ENCODE data around the gene TOP1.

The TOP1 gene

GRCh38 chr20:41123631-41124030 lies 95.0 kb downstream of the TOP1 start:
- TF ChIP-seq, protein P1, sequence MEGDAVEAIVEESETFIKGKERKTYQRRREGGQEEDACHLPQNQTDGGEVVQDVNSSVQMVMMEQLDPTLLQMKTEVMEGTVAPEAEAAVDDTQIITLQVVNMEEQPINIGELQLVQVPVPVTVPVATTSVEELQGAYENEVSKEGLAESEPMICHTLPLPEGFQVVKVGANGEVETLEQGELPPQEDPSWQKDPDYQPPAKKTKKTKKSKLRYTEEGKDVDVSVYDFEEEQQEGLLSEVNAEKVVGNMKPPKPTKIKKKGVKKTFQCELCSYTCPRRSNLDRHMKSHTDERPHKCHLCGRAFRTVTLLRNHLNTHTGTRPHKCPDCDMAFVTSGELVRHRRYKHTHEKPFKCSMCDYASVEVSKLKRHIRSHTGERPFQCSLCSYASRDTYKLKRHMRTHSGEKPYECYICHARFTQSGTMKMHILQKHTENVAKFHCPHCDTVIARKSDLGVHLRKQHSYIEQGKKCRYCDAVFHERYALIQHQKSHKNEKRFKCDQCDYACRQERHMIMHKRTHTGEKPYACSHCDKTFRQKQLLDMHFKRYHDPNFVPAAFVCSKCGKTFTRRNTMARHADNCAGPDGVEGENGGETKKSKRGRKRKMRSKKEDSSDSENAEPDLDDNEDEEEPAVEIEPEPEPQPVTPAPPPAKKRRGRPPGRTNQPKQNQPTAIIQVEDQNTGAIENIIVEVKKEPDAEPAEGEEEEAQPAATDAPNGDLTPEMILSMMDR (IDR thresholded peaks at IDR 0.05; ENCODE audit: low read length) = no peak
- TF ChIP-seq EZH2 (optimal IDR thresholded peaks at IDR 0.05; ENCODE audit: low read depth, low read length) = no peak
- no peak for TF ChIP-seq EZH2phosphoT487 (IDR thresholded peaks at IDR 0.05; ENCODE audit: low read length)
- no peak overlapping the region for H3K4me2 ChIP-seq (ENCODE audit: low read depth, low read length)
- H2AFZ ChIP-seq (ENCODE audit: low read length) = no peak overlapping the region
- no peak overlapping the region for H3K4me3 ChIP-seq (ENCODE audit: low read length)
- no peaks in the 10 kb centered on the region for H3F3A ChIP-seq (ENCODE audit: insufficient read depth, low read length)
- no peaks in the 10 kb centered on the region for H3K79me2 ChIP-seq (ENCODE audit: low read length)
- peaks cover 12% of the 10 kb centered on the region; the same call in 1 of the 2 replicates for H3K36me3 ChIP-seq (replicated peaks; ENCODE audit: insufficient read depth, low read length)
- no peaks in the 10 kb centered on the region for H3K9me2 ChIP-seq (replicated peaks; ENCODE audit: insufficient read depth, low read length)
- no peaks in the 10 kb centered on the region for H4K20me1 ChIP-seq (ENCODE audit: insufficient read depth, low read length)
- H3K27ac ChIP-seq (ENCODE audit: low read length) = no peak overlapping the region
- no peaks in the 10 kb centered on the region for H3K4me1 ChIP-seq (ENCODE audit: low read length)
- no peak overlapping the region for H3K9ac ChIP-seq (ENCODE audit: low read length)
- DNase-seq = no peak
- H3K9me3 ChIP-seq (replicated peaks; ENCODE audit: insufficient read depth, low read length) = no peaks in the 10 kb centered on the region
- H3K27me3 ChIP-seq (replicated peaks; ENCODE audit: insufficient read depth, low read length) = no peaks in the 10 kb centered on the region

- no peak for TF ChIP-seq EZH2phosphoT487 (IDR thresholded peaks at IDR 0.05; ENCODE audit: low read length)
- TF ChIP-seq, protein P1 (IDR thresholded peaks at IDR 0.05; ENCODE audit: low read length) = no peak
- no peak for TF ChIP-seq EZH2 (optimal IDR thresholded peaks at IDR 0.05; ENCODE audit: low read depth, low read length)
- Histone ChIP-seq H3K4me1 (ENCODE audit: low read length) (no peaks in the 10 kb centered on the region), H3K36me3 (replicated peaks; ENCODE audit: insufficient read depth, low read length) (peaks cover 8% of the 10 kb centered on the region; the same call in 1 of the 2 replicates), H4K20me1 (ENCODE audit: insufficient read depth, low read length) (no peaks in the 10 kb centered on the region), H3K79me2 (ENCODE audit: low read length) (no peaks in the 10 kb centered on the region), H3K4me2 (ENCODE audit: low read depth, low read length) (no peak overlapping the region), H3F3A (ENCODE audit: insufficient read depth, low read length) (no peaks in the 10 kb centered on the region), H3K9me2 (replicated peaks; ENCODE audit: insufficient read depth, low read length) (no peaks in the 10 kb centered on the region), H3K9ac (ENCODE audit: low read length) (no peak overlapping the region), H2AFZ (ENCODE audit: low read length) (no peak overlapping the region), H3K27me3 (replicated peaks; ENCODE audit: insufficient read depth, low read length) (no peaks in the 10 kb centered on the region), H3K9me3 (replicated peaks; ENCODE audit: insufficient read depth, low read length) (no peaks in the 10 kb centered on the region), H3K27ac (ENCODE audit: low read length) (no peak overlapping the region), H3K4me3 (ENCODE audit: low read length) (no peak overlapping the region)
- no peak for DNase-seq
Measured at GRCh38 chr20:41124451-41125094, 96.0 kb downstream of the TOP1 start.

- peaks cover 8% of the 10 kb centered on the region; the same call in 1 of the 2 replicates for H3K36me3 ChIP-seq (replicated peaks; ENCODE audit: insufficient read depth, low read length)
- TF ChIP-seq EZH2 (optimal IDR thresholded peaks at IDR 0.05; ENCODE audit: low read depth, low read length) = no peak
- TF ChIP-seq EZH2phosphoT487 (IDR thresholded peaks at IDR 0.05; ENCODE audit: low read length) = no peak
- TF ChIP-seq, protein P1 (IDR thresholded peaks at IDR 0.05; ENCODE audit: low read length) = no peak
- H3K4me3 ChIP-seq (ENCODE audit: low read length) = no peak overlapping the region
- H3K9ac ChIP-seq (ENCODE audit: low read length) = no peak overlapping the region
- H3F3A ChIP-seq (ENCODE audit: insufficient read depth, low read length) = no peaks in the 10 kb centered on the region
- DNase-seq = no peak
- H3K27me3 ChIP-seq (replicated peaks; ENCODE audit: insufficient read depth, low read length) = no peaks in the 10 kb centered on the region
- no peaks in the 10 kb centered on the region for H3K79me2 ChIP-seq (ENCODE audit: low read length)
- H3K4me2 ChIP-seq (ENCODE audit: low read depth, low read length) = no peak overlapping the region
- no peak overlapping the region for H2AFZ ChIP-seq (ENCODE audit: low read length)
- no peaks in the 10 kb centered on the region for H3K9me3 ChIP-seq (replicated peaks; ENCODE audit: insufficient read depth, low read length)
- no peaks in the 10 kb centered on the region for H3K9me2 ChIP-seq (replicated peaks; ENCODE audit: insufficient read depth, low read length)
- H4K20me1 ChIP-seq (ENCODE audit: insufficient read depth, low read length) = no peaks in the 10 kb centered on the region
- no peaks in the 10 kb centered on the region for H3K4me1 ChIP-seq (ENCODE audit: low read length)
- no peak overlapping the region for H3K27ac ChIP-seq (ENCODE audit: low read length)
Measured at GRCh38 chr20:41125530-41126457, 97.2 kb downstream of the TOP1 start.
